Stimulated activated CD4-positive, alpha-beta T cell treated with anti-CD3 and anti-CD28 coated beads, Interleukin-2, amount 100 ng/mL, for 48 hours (primary cell): ENCODE results near the gene JPH4.
"Not testable (repeated sequence)": the region's sequence is repeated elsewhere in the genome, so short reads cannot be mapped to it uniquely, and the experiment has no call there.

Source experiments
- DNase-seq, 2 donors: peaks; one replicate each; pipeline ENCODE4 v3.0.0-alpha.2; 2020

The JPH4 gene

GRCh38 chr14:23544511-23545447 is 33.8 kb downstream of the JPH4 start:
- DNase-seq, result no peak

DNA sequence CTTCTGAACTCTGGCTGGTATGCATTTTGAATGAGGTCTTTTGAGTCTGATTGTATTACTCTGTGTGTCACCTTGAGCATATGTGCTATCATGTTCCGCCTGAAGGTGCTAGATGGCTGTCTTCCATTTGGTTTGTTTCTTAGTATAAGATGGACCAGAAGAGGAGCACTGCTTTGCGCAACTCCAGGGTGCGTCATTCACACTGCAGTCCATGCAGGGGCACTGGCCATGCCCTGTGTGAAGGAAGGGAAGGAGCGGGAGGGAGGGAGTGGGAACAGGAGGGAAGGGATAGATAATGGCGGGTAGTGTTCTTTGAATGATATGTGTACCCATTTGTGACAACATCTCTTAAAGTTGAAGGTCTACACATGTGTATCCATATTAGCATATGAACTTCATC is 35.2 kb downstream of the JPH4 start:
- no peak for DNase-seq

DNA sequence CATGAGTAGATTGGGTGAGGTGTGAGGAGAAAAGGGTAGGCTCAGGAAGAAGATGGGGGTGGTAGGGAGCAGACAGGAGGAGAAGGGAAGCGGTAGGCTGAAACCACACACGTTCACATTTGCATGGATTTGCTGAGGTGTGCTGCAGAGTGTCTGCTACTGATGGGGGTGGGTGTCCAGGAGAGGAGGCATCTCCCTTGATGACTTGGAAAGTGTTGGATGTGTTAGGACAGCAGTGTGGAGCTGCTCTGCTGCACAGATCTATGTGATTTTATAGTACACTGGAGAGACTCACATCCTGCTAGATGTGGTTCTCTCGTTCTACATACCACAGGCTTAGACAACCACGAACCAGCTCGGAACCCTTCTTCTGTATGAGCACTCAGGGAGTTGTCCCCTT is 36.3 kb downstream of the JPH4 start:
- no peak for DNase-seq

GRCh38 chr14:23540141-23540469 is 38.5 kb downstream of the JPH4 start:
- no peak for DNase-seq

- DNase-seq, result no peak
Measured at GRCh38 chr14:23539248-23540140, 39.1 kb downstream of the JPH4 start.

- no peak for DNase-seq
Measured at GRCh38 chr14:23538785-23539184, 39.8 kb downstream of the JPH4 start.

DNA sequence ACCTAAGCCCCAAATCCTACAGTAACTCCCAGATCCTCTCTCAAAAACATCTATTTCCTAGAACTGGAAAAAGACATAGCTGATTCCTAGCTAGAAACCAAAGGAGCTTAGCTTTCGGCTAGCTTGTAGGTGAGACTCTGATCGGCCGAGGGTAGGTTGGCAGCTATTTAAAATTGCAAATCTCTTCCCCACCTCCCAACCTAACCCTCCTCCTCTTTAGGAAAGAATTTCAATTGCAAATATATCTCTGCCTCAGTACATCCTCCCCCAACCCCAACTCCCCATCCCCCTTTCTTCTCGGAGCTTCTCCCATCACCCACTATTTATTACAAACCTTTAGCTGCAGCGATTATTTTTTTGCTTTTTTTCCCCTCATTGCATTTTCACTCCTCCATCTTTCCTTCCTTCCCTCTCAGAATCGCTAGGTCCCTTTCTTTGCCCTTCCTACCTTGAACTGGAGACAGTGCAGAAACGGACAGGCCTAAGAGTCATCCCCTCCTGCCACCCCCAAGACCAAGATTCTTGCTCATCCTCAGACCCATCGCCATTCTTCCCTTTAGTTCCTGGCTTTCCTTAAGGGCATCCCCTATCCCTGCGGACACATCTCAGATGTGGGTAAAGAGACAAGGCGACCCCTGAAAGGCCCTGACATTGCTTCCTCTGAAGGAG is 40.4 kb downstream of the JPH4 start:
- DNase-seq, result no peak

DNA sequence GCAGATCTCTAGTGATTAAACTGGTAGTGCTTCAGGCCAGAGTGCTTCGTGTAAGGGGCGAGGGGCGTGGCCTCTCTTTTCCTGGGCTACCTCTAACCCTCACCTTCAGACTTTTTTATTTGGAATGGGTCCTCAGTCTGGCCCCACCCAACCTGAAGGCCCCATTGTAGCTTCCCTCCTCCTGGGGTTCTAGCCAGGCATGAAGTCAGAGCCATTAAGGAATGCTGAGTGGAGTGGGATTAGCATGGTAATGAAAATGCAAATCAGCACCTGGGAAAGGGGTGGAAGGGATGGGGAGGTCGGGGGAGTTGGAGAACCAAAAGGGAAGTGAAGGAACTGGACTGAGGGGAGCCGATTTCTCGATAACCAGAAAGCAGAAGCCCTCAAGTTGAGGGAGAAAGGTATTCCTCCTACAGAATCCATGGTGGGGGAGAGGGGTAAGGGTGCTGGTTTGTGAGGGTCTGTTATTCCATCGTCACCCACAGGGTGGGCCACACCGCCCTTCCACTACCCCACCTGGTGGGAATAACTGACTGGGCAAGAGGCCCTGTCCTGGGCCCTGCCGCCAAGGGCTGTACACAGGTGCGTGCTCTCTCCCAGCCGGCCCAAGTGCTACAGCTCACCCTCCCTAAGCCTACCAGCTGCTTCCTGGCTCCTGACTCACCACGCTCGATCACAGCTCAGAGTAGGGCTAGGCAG is 41.1 kb downstream of the JPH4 start:
- DNase-seq, result no peak

- not testable (repeated sequence) for DNase-seq
Measured at GRCh38 chr14:23536906-23537305, 41.7 kb downstream of the JPH4 start.

- DNase-seq, result no peak
Measured at GRCh38 chr14:23536494-23536893, 42.1 kb downstream of the JPH4 start.

- DNase-seq, result no peak
Measured at GRCh38 chr14:23535943-23536342, 42.6 kb downstream of the JPH4 start.

DNA sequence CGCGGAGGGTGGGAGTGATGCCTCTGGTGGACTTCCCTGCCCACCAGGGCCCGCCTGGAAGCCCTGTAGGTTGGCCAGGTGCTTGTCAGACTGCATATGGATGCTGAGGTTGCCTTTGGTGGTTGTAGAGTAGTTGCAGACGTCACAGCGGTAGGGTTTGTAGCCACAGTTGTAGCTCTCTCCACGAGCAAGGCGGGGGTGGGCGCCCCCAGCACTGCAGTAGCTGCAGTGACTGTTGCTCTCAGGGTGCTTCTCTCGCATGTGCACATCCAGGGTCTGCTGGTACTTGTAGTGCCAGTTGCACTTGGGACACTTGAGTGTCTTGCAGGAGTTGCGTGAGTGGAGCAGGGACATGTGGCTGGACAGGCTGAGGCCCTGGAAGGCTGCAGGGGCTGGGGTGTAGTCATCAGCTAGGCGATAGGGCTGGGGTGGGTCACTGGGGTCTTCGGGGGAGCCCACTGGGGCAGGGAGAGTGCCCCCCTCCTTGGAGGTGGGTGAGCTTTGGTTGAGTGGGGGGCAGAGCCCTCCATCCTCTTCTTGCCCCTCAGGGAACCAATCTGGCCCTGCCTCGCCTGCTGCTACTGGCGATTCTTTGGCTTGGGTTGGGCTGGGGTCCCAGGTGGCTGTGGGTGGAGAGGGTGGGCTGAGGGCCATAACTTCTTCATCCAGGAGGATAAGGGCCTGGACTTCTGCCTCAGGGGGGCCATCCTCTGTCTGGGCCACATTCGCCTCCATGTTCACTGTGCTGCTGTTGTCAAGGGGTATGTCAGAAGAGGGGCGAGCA is 44.7 kb downstream of the JPH4 start:
- no peak for DNase-seq

DNA sequence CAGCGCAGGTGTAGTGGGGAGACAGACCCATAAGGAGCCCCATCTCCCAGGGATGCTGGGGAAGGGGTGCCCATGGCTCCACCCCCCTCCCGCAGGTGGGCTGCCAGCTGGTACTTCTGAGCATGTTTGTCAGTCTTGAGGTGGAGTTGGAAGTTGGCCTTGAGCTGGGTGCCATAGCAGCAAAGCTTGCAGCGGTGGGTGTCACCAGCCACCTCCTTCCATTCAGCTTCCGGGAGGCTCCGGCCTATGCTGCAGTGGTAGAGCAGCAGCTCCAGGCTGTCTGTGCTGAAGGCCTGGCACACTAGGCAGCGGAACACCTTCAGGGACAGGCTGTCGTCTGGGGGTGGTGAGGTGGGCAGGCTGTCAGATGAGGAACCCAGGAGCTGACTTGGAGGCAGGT is 45.9 kb downstream of the JPH4 start:
- DNase-seq, result no peak

DNA sequence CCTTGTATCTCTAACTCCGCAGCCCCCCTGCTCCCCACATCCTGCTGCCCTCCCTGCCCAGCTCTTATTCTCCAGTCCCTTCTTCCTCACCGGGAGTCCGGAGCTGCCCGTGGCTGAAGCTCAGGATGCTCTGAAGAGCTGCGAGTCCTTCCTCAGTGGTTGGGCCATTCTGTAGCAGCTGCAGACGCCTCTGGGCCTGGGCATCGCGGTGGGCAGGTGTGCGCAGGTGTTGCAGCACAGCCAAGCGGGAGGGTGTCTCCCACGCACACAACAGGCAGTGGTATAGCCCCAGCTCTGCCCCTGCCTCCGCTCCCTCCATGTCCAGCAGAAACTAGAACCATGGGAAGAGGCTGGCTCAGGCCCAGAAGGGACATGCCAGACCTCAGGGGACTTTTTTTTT is 47.2 kb downstream of the JPH4 start:
- no peak for DNase-seq

GRCh38 chr14:23530375-23531055 is 48.1 kb downstream of the JPH4 start:
- no peak for DNase-seq

DNA sequence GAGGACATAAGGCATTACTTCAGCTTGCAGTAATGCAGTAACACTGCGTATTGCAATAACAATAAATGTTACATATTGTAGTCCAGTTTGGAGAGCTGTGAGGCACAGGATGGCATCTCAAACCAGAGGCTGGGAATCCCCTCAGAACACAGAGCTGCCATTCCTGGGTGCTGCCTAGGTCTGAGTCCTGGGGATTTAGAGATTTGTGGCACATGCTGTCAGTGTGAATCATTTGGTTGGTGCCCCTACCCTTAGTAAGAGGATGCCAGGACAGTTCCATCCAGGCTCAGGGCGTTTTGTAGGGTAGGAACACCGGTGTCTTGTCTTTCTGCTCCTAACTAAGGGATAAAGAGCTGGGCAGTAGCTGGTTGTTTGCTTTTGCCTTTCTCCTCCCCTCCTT is 49.6 kb downstream of the JPH4 start:
- no peak for DNase-seq

DNA sequence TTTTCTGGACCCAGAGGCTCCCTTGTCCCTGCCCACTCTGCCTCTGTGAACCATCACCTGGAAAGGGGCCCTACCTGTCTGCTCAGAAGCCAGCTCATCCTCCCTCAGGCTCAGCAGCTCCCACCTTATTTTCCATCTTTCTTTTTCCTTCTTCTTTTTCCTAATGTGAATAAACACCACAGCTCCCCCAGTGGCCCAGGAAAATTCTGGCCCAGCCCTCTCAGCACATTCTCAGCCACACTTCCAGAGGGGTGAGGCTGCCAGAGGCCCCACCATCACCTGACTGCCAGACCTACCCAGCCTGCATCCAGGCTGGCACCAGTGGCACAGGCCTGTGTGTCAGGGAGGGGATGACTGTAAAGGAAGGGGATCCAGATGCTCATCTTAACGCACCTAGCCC is 50.0 kb downstream of the JPH4 start:
- no peak for DNase-seq

DNA sequence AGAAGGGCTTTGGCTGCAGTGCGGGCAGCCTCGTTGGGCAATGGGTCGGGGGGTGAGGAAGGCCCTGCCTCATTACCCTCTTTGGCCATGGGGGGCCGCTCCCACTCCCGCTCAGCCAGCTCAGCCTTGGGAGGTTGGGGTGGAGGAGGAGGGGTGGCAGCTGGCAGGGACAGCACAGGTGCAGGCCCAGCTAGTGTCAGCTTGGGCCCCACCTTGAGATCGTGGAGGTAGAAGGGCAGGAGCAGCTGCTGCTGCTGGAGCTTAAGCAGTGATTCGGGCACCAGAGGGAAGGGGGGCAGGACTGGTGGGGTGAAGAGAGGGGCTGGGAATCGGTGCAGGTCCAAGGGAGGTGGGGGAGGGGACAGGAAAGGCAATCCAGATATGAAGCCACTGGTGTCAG is 53.0 kb downstream of the JPH4 start:
- no peak for DNase-seq

DNA sequence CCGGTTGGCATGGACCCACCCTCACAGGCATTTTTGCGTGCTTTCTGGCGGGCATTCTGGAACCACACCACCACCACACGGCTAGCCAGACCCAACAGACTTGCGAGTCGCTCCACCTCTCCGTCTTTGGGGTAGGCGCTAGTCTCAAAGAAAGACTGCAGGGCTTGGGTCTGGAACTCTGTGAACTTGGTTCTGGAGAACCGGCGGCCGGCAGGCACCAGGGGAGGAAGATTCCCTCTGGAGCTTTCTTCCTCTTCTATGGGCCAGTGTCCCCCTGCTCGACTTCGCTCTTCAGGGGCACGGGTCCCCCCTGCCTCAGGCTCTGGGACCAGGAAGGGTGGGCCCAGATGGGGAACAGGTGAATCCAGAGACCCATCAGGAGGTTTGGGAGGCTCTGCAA is 53.6 kb downstream of the JPH4 start:
- no peak for DNase-seq

DNA sequence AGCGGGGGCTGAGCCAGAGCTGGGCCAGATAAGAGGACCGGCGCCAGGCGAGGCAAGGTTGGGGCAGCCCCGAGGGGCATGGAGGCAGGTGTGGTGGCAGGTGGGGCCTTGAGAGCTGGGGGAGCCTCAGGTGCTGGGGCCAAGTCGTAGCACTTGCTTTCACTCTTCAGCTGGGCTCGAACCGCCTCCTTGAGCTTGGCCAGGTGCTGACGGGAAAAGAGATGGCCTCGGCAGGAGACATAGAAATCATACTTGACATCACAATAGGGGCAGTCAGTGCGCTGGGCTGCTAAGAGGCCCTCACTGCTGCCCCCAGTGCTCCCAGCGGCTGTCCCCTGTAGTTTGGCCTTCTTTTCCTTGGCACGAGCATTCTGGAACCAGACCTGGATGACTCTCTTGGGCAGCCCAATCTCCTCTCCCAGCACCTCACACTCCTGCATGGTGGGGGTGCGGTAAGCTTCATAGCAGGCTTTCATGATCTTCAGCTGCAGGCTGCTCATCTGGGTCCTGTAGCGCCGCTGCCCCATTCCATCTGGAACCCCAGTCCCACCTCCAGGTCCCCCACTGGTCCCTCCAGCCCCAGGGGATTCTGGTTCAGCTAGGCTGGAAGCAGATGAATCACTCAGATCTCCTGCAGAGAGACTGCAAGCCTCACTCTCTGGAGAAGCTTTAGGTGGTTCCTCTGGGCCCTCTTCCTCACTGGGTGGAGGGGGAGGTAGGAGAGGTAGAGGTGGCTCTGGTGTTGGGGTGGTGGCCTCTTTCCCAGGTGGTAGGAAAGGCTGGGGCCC is 55.2 kb downstream of the JPH4 start:
- DNase-seq, result no peak
